LNCaP clone FGC (cell line): ENCODE data around the gene VPREB1.
"Not testable (repeated sequence)": the region's sequence is repeated elsewhere in the genome, so short reads cannot be mapped to it uniquely, and the experiment has no call there.

Source experiments
- DNase-seq: peaks from one replicate; pipeline ENCODE4 v3.0.0-alpha.2; 2011; ENCODE audit warnings: low read depth
- H3K4me3 ChIP-seq: 2 replicates; pipeline ENCODE4 v1.5.1; 2011; ENCODE audit warnings: mild to moderate bottlenecking, low read depth, low read length, control low read depth
- TF ChIP-seq, protein P1 (sequence below): IDR thresholded peaks from 2 replicates; pipeline ENCODE4 v1.5.1; 2012; ENCODE audit warnings: mild to moderate bottlenecking; ENCODE audit not compliant: control insufficient read depth, insufficient read depth; ENCODE audit errors: extremely low read depth

The VPREB1 gene

DNA sequence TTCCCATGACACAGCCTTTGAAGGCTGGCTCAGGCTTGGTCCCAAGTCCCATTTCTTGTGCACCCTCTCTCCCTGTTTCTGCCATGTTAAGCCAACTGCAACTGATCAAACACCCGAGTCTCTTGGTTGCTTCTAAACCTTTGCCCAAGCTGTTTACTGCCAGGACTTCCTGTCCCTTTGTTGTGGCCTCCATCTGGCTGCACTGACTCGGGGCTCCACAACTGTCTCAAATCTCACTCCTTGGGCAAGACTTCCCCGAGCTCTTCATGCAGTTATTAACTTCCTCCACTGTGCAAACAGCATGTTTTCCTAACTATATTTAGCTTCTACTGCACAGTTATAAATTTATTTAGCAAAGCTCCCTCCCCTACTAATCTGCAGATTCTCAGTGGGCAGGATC, 4.3 kb downstream of the VPREB1 start:
- DNase-seq, result no peak
- TF ChIP-seq, protein P1, sequence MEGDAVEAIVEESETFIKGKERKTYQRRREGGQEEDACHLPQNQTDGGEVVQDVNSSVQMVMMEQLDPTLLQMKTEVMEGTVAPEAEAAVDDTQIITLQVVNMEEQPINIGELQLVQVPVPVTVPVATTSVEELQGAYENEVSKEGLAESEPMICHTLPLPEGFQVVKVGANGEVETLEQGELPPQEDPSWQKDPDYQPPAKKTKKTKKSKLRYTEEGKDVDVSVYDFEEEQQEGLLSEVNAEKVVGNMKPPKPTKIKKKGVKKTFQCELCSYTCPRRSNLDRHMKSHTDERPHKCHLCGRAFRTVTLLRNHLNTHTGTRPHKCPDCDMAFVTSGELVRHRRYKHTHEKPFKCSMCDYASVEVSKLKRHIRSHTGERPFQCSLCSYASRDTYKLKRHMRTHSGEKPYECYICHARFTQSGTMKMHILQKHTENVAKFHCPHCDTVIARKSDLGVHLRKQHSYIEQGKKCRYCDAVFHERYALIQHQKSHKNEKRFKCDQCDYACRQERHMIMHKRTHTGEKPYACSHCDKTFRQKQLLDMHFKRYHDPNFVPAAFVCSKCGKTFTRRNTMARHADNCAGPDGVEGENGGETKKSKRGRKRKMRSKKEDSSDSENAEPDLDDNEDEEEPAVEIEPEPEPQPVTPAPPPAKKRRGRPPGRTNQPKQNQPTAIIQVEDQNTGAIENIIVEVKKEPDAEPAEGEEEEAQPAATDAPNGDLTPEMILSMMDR, result no peak
- H3K4me3 ChIP-seq, result no peak overlapping the region

GRCh38 chr22:22250651-22251050, 6.1 kb downstream of the VPREB1 start:
- not testable (repeated sequence) for DNase-seq, H3K4me3 ChIP-seq

DNA sequence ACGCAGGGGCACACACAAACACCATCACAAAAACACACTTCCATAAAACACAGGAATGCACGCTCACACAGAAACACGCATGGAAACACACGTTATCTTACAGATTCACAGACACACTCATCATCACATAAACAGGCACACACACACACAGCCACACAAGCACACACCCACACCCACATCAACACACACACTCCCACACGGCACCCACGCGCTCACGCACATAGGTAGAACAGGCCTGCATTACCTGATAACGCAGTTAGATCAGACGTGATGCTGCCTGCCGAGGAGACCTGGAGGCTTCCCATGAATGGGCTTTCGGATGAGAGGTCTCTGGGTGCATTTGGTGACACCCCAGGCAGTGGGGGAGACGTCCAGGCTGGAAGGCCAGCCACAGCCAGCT, 11.5 kb downstream of the VPREB1 start:
- not testable (repeated sequence) for H3K4me3 ChIP-seq, DNase-seq

- not testable (repeated sequence) for DNase-seq, H3K4me3 ChIP-seq
Observed at GRCh38 chr22:22258597-22259415, 14.2 kb downstream of the VPREB1 start.

GRCh38 chr22:22260169-22260568, 15.6 kb downstream of the VPREB1 start:
- H3K4me3 ChIP-seq, DNase-seq: not testable (repeated sequence)

GRCh38 chr22:22260586-22260985, 16.0 kb downstream of the VPREB1 start:
- DNase-seq, result not testable (repeated sequence)

DNA sequence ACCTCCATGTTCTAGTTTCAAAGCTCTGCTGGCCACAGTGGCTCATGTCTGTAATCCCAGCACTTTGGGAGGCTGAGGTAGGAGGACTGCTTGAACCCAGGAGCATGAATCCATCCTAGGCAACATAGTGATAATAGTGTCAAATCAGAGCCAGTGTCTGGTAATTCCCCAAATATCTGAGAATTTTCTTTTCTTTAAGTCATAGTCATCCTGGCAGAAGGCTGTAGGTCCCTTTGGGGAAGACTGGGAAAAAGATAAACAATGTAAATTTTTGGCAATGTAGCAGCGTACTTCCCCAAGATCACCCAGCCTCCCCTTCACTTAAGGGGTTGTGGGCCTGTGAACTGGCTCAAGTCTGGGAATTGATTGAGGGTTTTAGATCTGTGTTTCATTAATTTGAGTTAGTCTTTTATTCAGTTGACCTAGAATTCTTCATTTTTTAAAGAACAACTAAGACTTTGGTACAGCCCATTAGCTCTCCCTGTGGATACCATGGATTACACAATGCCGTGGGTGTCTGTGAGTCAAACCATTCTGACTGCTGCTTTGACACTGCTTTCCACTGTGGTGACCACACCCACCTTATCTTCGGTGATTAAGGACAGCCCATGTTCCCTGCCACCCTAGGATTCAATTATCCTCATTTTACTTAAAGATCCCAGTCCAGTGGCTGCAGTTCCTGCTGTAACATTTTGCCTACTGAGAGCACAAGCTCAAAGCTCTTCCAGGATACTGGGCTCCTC, 17.9 kb downstream of the VPREB1 start:
- DNase-seq, result not testable (repeated sequence)

More at GRCh38 chr22:22260586-22260985, 16.0 kb downstream of the VPREB1 start:
- H3K4me3 ChIP-seq, result not testable (repeated sequence)

GRCh38 chr22:22263823-22264222, 19.2 kb downstream of the VPREB1 start:
- DNase-seq, H3K4me3 ChIP-seq: not testable (repeated sequence)

More for the DNA sequence above, 17.9 kb downstream of the VPREB1 start:
- H3K4me3 ChIP-seq, result not testable (repeated sequence)

- not testable (repeated sequence) for H3K4me3 ChIP-seq, DNase-seq
Observed at GRCh38 chr22:22270036-22270676, 25.6 kb downstream of the VPREB1 start.

- DNase-seq, H3K4me3 ChIP-seq: not testable (repeated sequence)
Observed at GRCh38 chr22:22277423-22277822, 32.8 kb downstream of the VPREB1 start.

DNA sequence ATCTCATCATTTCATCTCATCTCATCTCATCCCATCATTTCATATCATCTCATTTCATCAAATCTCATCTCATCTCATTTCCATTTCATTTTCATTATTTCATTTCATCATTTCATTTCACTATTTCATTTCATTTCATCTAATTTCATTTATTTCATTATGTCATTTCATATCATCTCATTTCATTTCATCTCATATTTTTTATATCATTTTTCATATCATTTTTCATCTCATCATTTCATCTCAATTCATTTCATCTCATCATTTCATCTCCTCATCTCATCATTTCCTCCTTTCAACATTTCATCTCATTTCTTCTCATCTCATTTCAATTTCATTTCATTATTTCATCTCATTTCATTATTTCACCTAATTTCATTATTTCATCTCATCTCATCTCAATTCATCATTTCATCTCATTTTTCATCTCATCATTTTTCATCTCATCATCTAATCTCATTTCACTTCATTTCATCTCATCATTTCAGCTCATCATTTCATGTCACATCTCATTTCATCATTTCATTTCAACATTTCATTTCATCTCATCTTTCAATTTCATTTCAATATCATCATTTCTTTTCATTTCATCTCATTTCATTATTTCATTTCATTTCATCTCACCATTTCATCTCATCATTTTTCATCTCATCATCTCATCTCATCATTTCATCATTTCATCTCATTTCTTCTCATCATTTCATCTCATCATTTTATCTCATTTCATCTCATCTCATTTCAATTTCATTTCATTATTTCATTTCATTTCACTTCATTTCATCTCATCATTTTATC, 40.6 kb downstream of the VPREB1 start:
- not testable (repeated sequence) for H3K4me3 ChIP-seq, DNase-seq

DNA sequence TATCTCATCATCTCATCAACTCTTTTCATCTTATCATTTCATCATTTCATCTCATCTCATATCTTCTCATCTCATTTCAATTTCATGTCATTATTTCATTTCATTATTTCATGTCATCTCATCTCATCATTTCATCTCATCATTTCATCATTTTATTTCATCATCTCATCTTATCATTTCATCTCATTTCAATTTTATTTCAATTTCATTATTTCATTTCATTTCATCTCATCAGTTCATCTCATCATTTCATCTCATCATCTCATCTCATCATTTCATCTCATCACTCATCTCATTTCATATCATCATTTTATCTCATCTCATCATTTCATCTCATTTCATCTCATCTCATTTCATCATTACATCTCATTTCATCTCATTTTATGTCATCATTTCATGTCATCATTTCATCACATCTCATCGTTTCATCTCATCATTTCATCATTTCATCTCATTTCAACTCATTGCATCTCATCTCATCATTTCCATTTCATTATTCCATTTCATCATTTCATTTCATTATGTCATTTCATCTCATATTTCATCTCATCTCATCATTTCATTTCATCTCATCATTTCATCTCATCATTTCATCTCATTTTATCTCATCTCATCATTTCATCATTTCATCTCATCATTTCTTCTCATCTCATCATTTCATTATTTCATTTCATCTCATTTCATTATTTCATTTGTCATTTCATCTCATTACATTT, 42.0 kb downstream of the VPREB1 start:
- H3K4me3 ChIP-seq, DNase-seq: not testable (repeated sequence)

DNA sequence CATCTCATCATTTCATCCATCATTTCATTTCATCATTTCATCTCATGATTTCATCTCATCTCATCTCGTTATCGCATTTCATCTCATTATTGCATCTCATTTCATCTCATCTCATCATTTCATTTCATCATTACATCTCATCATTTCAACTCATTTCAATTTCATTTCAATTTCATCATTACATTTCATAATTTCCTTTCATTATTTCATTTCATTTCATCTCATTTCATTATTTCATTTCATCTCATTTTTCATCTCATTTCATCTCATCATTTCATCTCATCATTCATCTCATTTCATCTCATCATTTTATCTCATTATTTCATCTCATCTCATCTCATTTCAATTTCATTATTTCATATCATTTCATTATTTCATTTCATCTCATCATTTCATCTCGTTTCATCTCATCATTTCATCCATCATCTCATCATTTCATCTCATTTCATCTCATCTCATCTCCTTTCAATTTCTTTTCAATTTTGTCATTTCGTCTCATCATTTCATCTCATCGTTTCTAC, 42.6 kb downstream of the VPREB1 start:
- DNase-seq, H3K4me3 ChIP-seq: not testable (repeated sequence)

GRCh38 chr22:22289666-22290065, 45.1 kb downstream of the VPREB1 start:
- H3K4me3 ChIP-seq, DNase-seq: not testable (repeated sequence)

- DNase-seq, H3K4me3 ChIP-seq: not testable (repeated sequence)
Observed at GRCh38 chr22:22291129-22291806, 46.7 kb downstream of the VPREB1 start.

GRCh38 chr22:22292656-22293055, 48.1 kb downstream of the VPREB1 start:
- DNase-seq, H3K4me3 ChIP-seq: not testable (repeated sequence)
